GM19025 (cell line): ENCODE data around the gene CDKN2C.

ENCODE experiments used
- ATAC-seq: cut with Tn5 transposase; IDR thresholded peaks from one replicate; pipeline ENCODE4 v1.9.1; 2021; ENCODE audit warnings: mild to moderate bottlenecking, low read depth, moderate library complexity; ENCODE audit not compliant: unreplicated experiment

CDKN2C gene

GRCh38 chr1:51014878-51015277 lies 44.8 kb downstream of the CDKN2C start:
- no peak for ATAC-seq

GRCh38 chr1:51019811-51020210 lies 49.8 kb downstream of the CDKN2C start:
- ATAC-seq: no peak
